CD4-positive, alpha-beta memory T cell (primary cell): Measurements from ENCODE around the gene SPTB. TPM values are rescaled to one million over a fixed set of nuclear protein-coding genes. Genes with fewer than 3 reads are reported as not detected.

ENCODE experiments used
- CTCF ChIA-PET: fragments of 350-600 bp; sonication (Branson Sonifier 250); formaldehyde crosslinking; loops from one replicate; lab custom pipeline; 2021; ENCODE audit warnings: inconsistent platforms; ENCODE audit not compliant: partially characterized antibody; lab: Charles Lee
- POLR2A ChIA-PET: fragments of 350-600 bp; sonication (Branson Sonifier 250); formaldehyde crosslinking; loops from one replicate; lab custom pipeline; 2021; ENCODE audit not compliant: partially characterized antibody; lab: Charles Lee
- DNase-seq, 5 donors: peaks; one replicate each; pipeline versions ENCODE4 v3.0.0 to v3.0.0-alpha.2; 2020 to 2022; ENCODE audit warnings: mixed read lengths in 1 of 5
- H3K27ac ChIP-seq: one replicate; pipeline ENCODE4 v1.7.0; 2013; ENCODE audit warnings: low read depth, low read length
- H3K27me3 ChIP-seq: 2 replicates; pipeline ENCODE4 v1.7.0; 2013; ENCODE audit warnings: mild to moderate bottlenecking, low read length, moderate library complexity; ENCODE audit not compliant: insufficient read depth
- H3K36me3 ChIP-seq: 2 replicates; pipeline ENCODE4 v1.7.0; 2013; ENCODE audit warnings: mild to moderate bottlenecking, low read length, moderate library complexity; ENCODE audit not compliant: insufficient read depth
- H3K4me1 ChIP-seq: 2 replicates; pipeline ENCODE4 v1.7.0; 2013; ENCODE audit warnings: mild to moderate bottlenecking, low read length, moderate library complexity; ENCODE audit not compliant: insufficient read depth
- H3K4me3 ChIP-seq, 2 donors: one replicate each; pipeline ENCODE4 v1.7.0; 2013; ENCODE audit warnings: low read length in 2 of 2, mild to moderate bottlenecking in 1 of 2
- H3K9me3 ChIP-seq, 2 donors: one replicate each; pipeline ENCODE4 v1.7.0; 2013; ENCODE audit warnings: low read length in 2 of 2, control low read depth in 1 of 2; ENCODE audit not compliant: control insufficient read depth in 1 of 2
- H3K27ac Mint-ChIP-seq, 7 donors: one replicate each; pipeline ENCODE4 v1.8.0; 2020 to 2021; ENCODE audit warnings: mixed read lengths in 7 of 7, mild to moderate bottlenecking in 6 of 7, inconsistent platforms in 3 of 7, moderate library complexity in 3 of 7
- H3K27me3 Mint-ChIP-seq, 2 donors: one replicate each; pipeline ENCODE4 v1.8.0; 2020 to 2021; ENCODE audit warnings: mixed read lengths in 2 of 2
- H3K36me3 Mint-ChIP-seq, 2 donors: one replicate each; pipeline ENCODE4 v1.8.0; 2020 to 2021; ENCODE audit warnings: mixed read lengths in 2 of 2, inconsistent platforms in 1 of 2, mild to moderate bottlenecking in 1 of 2
- H3K4me1 Mint-ChIP-seq, 4 donors: one replicate each; pipeline ENCODE4 v1.8.0; 2020 to 2021; ENCODE audit warnings: mixed read lengths in 4 of 4, mild to moderate bottlenecking in 1 of 4
- H3K4me3 Mint-ChIP-seq, 8 donors: one replicate each; pipeline ENCODE4 v1.8.0; 2020 to 2021; ENCODE audit warnings: mixed read lengths in 8 of 8, mild to moderate bottlenecking in 7 of 8, moderate library complexity in 6 of 8, inconsistent platforms in 3 of 8
- H3K9me3 Mint-ChIP-seq, 8 donors: one replicate each; pipeline ENCODE4 v1.8.0; 2020 to 2021; ENCODE audit warnings: mixed read lengths in 8 of 8, mild to moderate bottlenecking in 5 of 8, inconsistent platforms in 3 of 8, moderate library complexity in 1 of 8
- intact Hi-C: fragments of 100-400 bp; cut with micrococcal nuclease; formaldehyde crosslinking; loops from one replicate; pipeline ENCODE4 v1.15.1; 2023
- polyA plus RNA-seq, 2 donors: library from polyadenylated mRNA; unstranded; fragments of 300-500 nt; fragmentation: Illumina TruSeq; gene quantifications; one replicate each; pipeline ENCODE4 v1.2.3, GENCODE V29; 2021
- total RNA-seq, 2 experiments: library from RNA; stranded (reverse); gene quantifications; one replicate each; pipeline ENCODE4 v1.2.3, GENCODE V29; 2021

SPTB gene
- total and polyA plus RNA-seq, 4 experiments from 2014 or later, result 0.03 to 0.37 (median 0.09) TPM; not detected in 1

DNA sequence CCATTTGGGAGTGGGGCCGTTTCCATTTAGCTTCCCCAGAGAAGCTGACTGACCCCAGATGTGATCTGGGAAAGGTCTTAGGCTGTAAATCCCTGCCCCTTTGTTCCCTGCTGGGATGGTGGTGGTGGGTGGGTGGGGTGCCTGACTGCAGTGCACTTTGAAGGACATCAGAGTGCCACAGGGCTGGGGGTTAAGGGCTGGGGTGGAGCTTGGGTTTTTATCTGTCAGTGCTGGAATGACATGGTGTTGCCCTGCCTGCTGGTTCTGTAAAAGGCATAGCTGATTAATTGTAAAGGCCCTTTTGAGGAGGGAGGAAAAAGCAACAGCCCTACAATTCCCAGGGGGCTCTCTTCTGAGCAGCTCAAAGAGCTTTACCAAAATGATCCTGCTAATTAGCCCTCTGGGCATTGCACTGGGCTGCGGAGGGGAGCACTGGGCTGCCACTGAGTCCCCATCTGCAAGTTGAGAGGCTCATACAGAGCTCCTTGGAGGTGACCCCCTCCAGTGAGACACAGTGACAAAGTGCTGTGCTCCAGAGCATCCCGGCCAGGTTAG is 154.4 kb downstream of the SPTB start:
- H3K4me3 ChIP-seq, result peak overlapping the region in 1 of 2 donors; percentile 3
- no peaks in the 10 kb centered on the region for H3K27me3 Mint-ChIP-seq
- peaks cover 82 to 100% (median 92%) of the 10 kb centered on the region in 4 donors for H3K4me1 Mint-ChIP-seq
- no peak for DNase-seq
- no peaks in the 10 kb centered on the region for H3K9me3 ChIP-seq
- ChIA-PET POLR2A (interaction anchor here (0.8 to 15.7 kb wide), 11 partner anchors 9 to 51 kb away, joined by 3 to 469 read pairs (median 10); partner anchors contain the start of gene PLEKHG3), CTCF (interaction anchor here (0.8 to 8.4 kb wide), 10 partner anchors 11 to 88 kb away, joined by 3 to 67 read pairs (median 4); partner anchors contain the start of gene PLEKHG3)
- H3K4me1 ChIP-seq, result peaks cover 100% of the 10 kb centered on the region
- no peaks in the 10 kb centered on the region for H3K9me3 Mint-ChIP-seq
- H3K27me3 ChIP-seq, result no peaks in the 10 kb centered on the region
- peaks cover 26 to 38% of the 10 kb centered on the region in 2 donors for H3K36me3 Mint-ChIP-seq
- peak overlapping the region; percentile 55 for H3K27ac ChIP-seq
- peak overlapping the region in 7 of 8 donors; percentile 67 to 84 (median 79) for H3K4me3 Mint-ChIP-seq
- peak overlapping the region; percentile 87 to 97 (median 95) for H3K27ac Mint-ChIP-seq
- peaks cover 11% of the 10 kb centered on the region for H3K36me3 ChIP-seq
- intact Hi-C loops, result no loop called here

DNA sequence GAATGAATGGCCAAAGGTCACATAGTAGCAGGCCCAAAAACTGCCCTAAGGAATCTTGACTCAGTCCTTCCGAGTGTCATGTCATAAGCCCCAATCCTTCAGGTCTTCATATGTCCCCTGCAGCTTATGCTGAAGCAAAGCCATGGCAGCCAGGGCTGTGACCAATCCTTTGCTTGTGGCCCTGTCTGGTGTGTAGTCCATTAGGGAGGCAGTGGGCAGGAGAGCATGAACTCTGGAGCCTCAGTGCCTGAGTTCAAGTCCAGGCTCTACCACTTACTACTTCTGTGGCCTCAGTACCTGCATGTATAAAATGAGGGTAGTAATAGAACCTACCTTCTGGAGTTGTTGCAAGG is 155.2 kb downstream of the SPTB start:
- Mint-ChIP-seq H3K27me3 (no peaks in the 10 kb centered on the region), H3K4me3 (peak overlapping the region; percentile 52 to 84 (median 78)), H3K36me3 (peaks cover 23 to 31% of the 10 kb centered on the region in 2 donors), H3K27ac (peak overlapping the region; percentile 87 to 97 (median 95)), H3K4me1 (peaks cover 82 to 100% (median 92%) of the 10 kb centered on the region in 4 donors), H3K9me3 (no peaks in the 10 kb centered on the region)
- Histone ChIP-seq H3K27ac (peak overlapping the region; percentile 55), H3K9me3 (no peaks in the 10 kb centered on the region), H3K27me3 (no peaks in the 10 kb centered on the region), H3K36me3 (peaks cover 11% of the 10 kb centered on the region), H3K4me1 (peaks cover 100% of the 10 kb centered on the region), H3K4me3 (no peak overlapping the region)
- no peak for DNase-seq
- CTCF ChIA-PET, result interaction anchor here (1.1 to 8.4 kb wide), 6 partner anchors 18 to 41 kb away, joined by 4 to 67 read pairs (median 6); partner anchors contain the start of gene PLEKHG3
- POLR2A ChIA-PET, result interaction anchor here (1.1 to 15.7 kb wide), 12 partner anchors 8 to 51 kb away, joined by 6 to 469 read pairs (median 16); partner anchors contain the start of gene PLEKHG3
- intact Hi-C loops, result loop anchor here (5.0 kb wide), 2 partner anchors 33 to 52 kb away; no protein-coding TSS in a partner anchor

DNA sequence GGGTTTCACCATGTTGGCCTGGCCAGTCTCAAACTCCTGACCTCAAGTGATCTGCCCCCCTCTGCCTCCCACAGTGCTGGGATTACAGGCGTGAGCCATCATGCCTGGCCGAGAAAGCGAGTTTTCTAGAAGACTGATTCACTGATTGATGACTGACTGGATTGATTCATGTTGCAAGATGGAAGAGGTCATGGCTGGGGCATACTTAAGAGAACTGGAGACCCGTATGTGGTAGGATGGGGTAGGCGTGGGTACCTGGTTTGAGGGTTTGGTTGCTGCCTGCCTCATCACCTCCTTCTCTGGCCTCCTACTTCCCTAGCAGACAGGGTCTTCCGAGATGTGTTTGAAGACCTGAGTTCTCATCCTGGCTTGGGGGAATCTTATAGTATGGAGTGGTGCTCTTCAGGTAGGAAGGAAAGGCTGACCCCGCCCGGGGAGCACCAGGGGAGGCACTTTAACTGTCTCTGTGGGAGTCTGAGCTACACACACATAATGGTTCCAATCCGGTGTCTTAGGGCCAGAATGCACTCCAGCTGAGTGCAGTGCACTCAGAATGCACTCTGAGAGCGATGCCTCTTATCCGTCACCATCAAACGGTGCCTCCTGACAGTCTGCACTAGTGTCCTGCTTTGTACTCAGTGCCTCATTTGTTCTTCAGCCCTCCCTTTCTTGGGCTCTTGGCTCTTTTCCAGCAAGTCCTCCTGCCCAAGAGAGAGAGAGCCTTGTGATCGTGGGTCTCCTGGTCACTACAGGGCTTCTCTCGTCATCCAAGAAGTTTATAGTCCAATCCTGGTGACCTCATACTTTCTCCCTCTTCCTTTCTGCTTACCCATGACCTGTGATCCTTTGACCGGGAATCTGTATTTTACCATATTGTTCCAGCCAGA is 155.8 kb downstream of the SPTB start:
- Histone ChIP-seq H3K4me3 (peak overlapping the region in 1 of 2 donors; percentile 20), H3K9me3 (no peaks in the 10 kb centered on the region), H3K27ac (peak overlapping the region; percentile 55), H3K27me3 (no peaks in the 10 kb centered on the region), H3K36me3 (peaks cover 10% of the 10 kb centered on the region), H3K4me1 (peaks cover 100% of the 10 kb centered on the region)
- peaks cover 77 to 100% (median 89%) of the 10 kb centered on the region in 4 donors for H3K4me1 Mint-ChIP-seq
- H3K4me3 Mint-ChIP-seq, result peak overlapping the region; percentile 52 to 84 (median 78)
- ChIA-PET CTCF (interaction anchor here (1.1 to 8.4 kb wide), 8 partner anchors 17 to 168 kb away, joined by 3 to 67 read pairs (median 5); partner anchors contain the start of gene PLEKHG3), POLR2A (interaction anchor here (0.9 to 15.7 kb wide), 12 partner anchors 7 to 50 kb away, joined by 3 to 469 read pairs (median 16); partner anchors contain the start of gene PLEKHG3)
- peaks cover 20 to 25% of the 10 kb centered on the region in 2 donors for H3K36me3 Mint-ChIP-seq
- no peaks in the 10 kb centered on the region for H3K9me3 Mint-ChIP-seq
- peak overlapping the region; percentile 87 to 97 (median 95) for H3K27ac Mint-ChIP-seq
- intact Hi-C loops, result loop anchor here (1.0 to 5.0 kb wide), 3 partner anchors 16 to 52 kb away; no protein-coding TSS in a partner anchor
- H3K27me3 Mint-ChIP-seq, result no peaks in the 10 kb centered on the region
- peak; percentile 40 to 83 (median 41) for DNase-seq

DNA sequence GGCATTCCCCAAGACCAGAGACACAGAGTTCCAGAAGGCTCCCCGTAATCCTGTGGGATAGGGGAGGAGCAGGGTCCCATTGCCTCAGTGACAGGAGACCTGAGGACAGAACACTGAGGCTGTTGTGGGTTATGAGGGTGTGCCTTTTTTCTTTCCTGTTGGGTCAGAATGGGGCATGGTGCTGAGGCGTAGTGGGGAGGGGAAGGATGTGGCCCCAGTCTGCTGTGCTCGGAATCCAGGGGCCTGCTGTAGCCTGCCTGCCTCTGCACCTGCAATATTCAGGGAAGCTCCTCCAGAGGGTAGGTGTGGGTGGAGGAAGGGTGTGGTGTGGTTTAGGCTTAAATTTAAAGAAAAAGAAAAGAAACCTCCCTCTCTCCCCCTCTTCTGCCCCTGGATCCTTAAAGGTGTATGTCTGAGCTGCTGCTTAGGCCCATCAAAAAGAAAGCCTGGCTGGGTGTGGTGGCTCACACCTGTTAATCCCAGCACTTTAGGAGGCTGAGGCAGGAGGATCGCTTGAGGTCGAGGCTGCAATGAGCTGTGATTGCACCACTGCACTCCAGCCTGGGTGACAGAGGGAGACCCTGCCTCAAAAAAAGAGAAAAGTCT is 156.8 kb downstream of the SPTB start:
- Mint-ChIP-seq H3K4me1 (peaks cover 78 to 100% (median 89%) of the 10 kb centered on the region in 4 donors), H3K9me3 (no peaks in the 10 kb centered on the region), H3K27ac (peak overlapping the region; percentile 87 to 97 (median 95)), H3K36me3 (peaks cover 17 to 20% of the 10 kb centered on the region in 2 donors), H3K4me3 (peak overlapping the region; percentile 67 to 84 (median 76)), H3K27me3 (no peaks in the 10 kb centered on the region)
- CTCF ChIA-PET, result interaction anchor here (1.1 to 8.4 kb wide), 7 partner anchors 16 to 169 kb away, joined by 3 to 67 read pairs (median 6); partner anchors contain the start of gene PLEKHG3
- H3K27ac ChIP-seq, result peak overlapping the region; percentile 55
- peak in 4 of 5 donors; percentile 55 to 70 (median 66) for DNase-seq
- POLR2A ChIA-PET, result interaction anchor here (0.6 to 15.7 kb wide), 13 partner anchors 9 to 221 kb away, joined by 3 to 469 read pairs (median 9); partner anchors contain the start of gene PLEKHG3
- H3K36me3 ChIP-seq, result no peaks in the 10 kb centered on the region
- no peaks in the 10 kb centered on the region for H3K9me3 ChIP-seq
- H3K27me3 ChIP-seq, result no peaks in the 10 kb centered on the region
- peak overlapping the region; percentile 21 for H3K4me3 ChIP-seq
- intact Hi-C loops, result loop anchor here (1.0 to 5.0 kb wide), 3 partner anchors 15 to 51 kb away; no protein-coding TSS in a partner anchor
- peaks cover 100% of the 10 kb centered on the region for H3K4me1 ChIP-seq

DNA sequence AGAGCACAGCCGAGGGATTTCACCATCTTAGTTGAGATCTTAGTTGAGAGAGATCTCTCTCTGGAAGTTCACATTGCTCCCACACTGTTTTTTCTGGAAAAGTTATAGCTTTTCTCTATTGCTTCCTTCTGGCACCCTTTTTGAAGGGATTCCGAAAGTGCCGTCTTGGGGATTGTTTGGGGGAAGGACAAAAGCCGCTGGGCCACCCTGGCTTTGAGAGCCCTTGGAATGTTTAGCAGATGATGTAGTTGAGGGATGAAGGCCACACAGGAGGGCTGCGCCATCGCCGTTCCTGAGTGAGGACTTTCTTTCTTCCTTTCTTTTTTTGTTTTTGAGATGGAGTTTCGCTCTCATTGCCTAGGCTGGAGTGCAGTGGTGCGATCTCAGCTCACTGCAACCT is 157.8 kb downstream of the SPTB start:
- CTCF ChIA-PET, result interaction anchor here (0.8 to 8.4 kb wide), 7 partner anchors 15 to 51 kb away, joined by 3 to 67 read pairs (median 4); partner anchors contain the start of gene PLEKHG3
- peak overlapping the region; percentile 87 to 97 (median 95) for H3K27ac Mint-ChIP-seq
- no peaks in the 10 kb centered on the region for H3K36me3 ChIP-seq
- H3K27ac ChIP-seq, result peak overlapping the region; percentile 55
- H3K36me3 Mint-ChIP-seq, result peaks cover 22 to 24% of the 10 kb centered on the region in 2 donors
- H3K4me3 Mint-ChIP-seq, result peak overlapping the region in 7 of 8 donors; percentile 51 to 84 (median 72)
- no peaks in the 10 kb centered on the region for H3K27me3 Mint-ChIP-seq
- intact Hi-C loops, result loop anchor here (5.0 kb wide), 2 partner anchors 35 to 50 kb away; no protein-coding TSS in a partner anchor
- no peak for DNase-seq
- peak overlapping the region in 1 of 2 donors; percentile 21 for H3K4me3 ChIP-seq
- no peaks in the 10 kb centered on the region for H3K9me3 Mint-ChIP-seq
- H3K4me1 ChIP-seq, result peaks cover 100% of the 10 kb centered on the region
- no peaks in the 10 kb centered on the region for H3K27me3 ChIP-seq
- H3K9me3 ChIP-seq, result no peaks in the 10 kb centered on the region
- POLR2A ChIA-PET, result interaction anchor here (3.1 to 15.7 kb wide), 6 partner anchors 8 to 48 kb away, joined by 17 to 469 read pairs (median 22); partner anchors contain the start of gene PLEKHG3
- peaks cover 79 to 100% (median 92%) of the 10 kb centered on the region in 4 donors for H3K4me1 Mint-ChIP-seq

DNA sequence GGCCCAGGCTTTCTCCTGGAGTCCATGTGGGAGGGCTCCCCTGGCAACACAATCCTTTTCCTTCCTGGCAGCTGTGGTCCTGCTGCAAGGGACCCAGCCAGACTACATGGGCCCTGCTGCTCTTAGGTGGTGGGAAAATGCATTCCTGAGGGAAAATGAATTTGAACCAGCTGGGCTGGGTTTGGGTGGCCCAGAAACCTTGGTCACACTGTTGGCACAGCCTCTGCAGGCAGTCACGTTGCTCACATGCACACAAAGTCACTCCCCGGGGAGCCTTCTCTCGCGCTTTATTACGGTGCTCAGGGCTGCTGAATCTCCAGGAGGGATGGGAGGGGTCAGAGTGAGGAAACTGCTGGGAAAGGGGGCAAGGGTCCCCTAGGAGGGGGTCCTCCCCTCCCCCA is 158.3 kb downstream of the SPTB start:
- H3K27me3 ChIP-seq, result no peaks in the 10 kb centered on the region
- no peak for DNase-seq
- no peak overlapping the region for H3K4me3 ChIP-seq
- Mint-ChIP-seq H3K27me3 (no peaks in the 10 kb centered on the region), H3K36me3 (peaks cover 22% of the 10 kb centered on the region in 2 donors), H3K9me3 (no peaks in the 10 kb centered on the region), H3K4me1 (peaks cover 79 to 100% (median 92%) of the 10 kb centered on the region in 4 donors), H3K4me3 (peak overlapping the region in 6 of 8 donors; percentile 54 to 84 (median 76)), H3K27ac (peak overlapping the region; percentile 87 to 97 (median 95))
- CTCF ChIA-PET, result interaction anchor here (0.8 to 8.4 kb wide), 7 partner anchors 15 to 50 kb away, joined by 3 to 67 read pairs (median 5); partner anchors contain the start of gene PLEKHG3
- H3K27ac ChIP-seq, result peak overlapping the region; percentile 55
- no peaks in the 10 kb centered on the region for H3K9me3 ChIP-seq
- intact Hi-C loops, result loop anchor here (5.0 kb wide), 2 partner anchors 36 to 49 kb away; no protein-coding TSS in a partner anchor
- H3K4me1 ChIP-seq, result peaks cover 100% of the 10 kb centered on the region
- POLR2A ChIA-PET, result interaction anchor here (3.1 to 15.7 kb wide), 5 partner anchors 7 to 48 kb away, joined by 19 to 469 read pairs (median 24); partner anchors contain the start of gene PLEKHG3
- H3K36me3 ChIP-seq, result no peaks in the 10 kb centered on the region
